ENCODE results near the gene ATG16L2.

DNA sequence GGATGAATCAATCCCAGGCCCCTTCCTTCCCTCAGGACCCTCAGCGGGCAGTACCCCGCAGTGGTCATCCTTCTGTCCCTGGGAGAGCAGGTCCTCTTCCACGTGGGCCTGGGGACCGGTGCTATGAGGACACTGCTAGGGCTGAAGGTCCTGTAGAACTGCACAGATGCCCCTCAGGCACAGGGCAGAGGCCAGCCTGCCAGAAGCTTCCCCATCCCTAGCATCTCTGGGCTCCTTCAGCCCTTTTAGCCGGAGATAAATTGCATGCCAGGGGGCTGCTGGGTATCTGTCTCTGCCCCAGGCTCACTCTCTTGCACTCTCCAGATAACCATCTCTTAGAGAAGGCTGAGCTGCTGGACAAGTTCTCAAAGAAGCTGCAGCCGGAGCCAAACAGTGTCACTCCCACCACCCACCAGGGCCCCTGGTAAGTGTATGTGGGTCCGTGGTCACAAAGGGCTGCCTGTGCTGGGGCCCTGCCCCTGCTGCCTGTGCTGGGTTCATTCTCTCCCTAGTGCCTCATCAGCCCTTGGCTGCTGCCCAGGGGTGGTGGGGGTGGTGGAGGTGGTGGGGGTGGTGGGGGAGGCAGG is 2.3 kb downstream of the ATG16L2 start:
- TF ChIP-seq, protein P1, sequence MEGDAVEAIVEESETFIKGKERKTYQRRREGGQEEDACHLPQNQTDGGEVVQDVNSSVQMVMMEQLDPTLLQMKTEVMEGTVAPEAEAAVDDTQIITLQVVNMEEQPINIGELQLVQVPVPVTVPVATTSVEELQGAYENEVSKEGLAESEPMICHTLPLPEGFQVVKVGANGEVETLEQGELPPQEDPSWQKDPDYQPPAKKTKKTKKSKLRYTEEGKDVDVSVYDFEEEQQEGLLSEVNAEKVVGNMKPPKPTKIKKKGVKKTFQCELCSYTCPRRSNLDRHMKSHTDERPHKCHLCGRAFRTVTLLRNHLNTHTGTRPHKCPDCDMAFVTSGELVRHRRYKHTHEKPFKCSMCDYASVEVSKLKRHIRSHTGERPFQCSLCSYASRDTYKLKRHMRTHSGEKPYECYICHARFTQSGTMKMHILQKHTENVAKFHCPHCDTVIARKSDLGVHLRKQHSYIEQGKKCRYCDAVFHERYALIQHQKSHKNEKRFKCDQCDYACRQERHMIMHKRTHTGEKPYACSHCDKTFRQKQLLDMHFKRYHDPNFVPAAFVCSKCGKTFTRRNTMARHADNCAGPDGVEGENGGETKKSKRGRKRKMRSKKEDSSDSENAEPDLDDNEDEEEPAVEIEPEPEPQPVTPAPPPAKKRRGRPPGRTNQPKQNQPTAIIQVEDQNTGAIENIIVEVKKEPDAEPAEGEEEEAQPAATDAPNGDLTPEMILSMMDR (IDR thresholded peaks at IDR 0.05 in 2 of 3, conservative IDR thresholded peaks at IDR 0.05 in 1 of 3; ENCODE audit: control insufficient read depth in 2 of 3, extremely low read depth in 1 of 3, insufficient read depth in 1 of 3, low read depth in 3 of 3, low read length in 3 of 3) = no peak
- no peak for TF ChIP-seq CBX5 (IDR thresholded peaks at IDR 0.05; ENCODE audit: low read depth)
- no peak for TF ChIP-seq BHLHE40 (IDR thresholded peaks at IDR 0.05; ENCODE audit: borderline replicate concordance in 1 of 2, low read depth in 2 of 2, low read length in 1 of 2)
- no peak for TF ChIP-seq TCF12 (IDR thresholded peaks at IDR 0.05; ENCODE audit: low read depth, low read length)
- no peak for TF ChIP-seq SREBF1 (IDR thresholded peaks at IDR 0.05; ENCODE audit: low read length)
- TF ChIP-seq, protein P2, sequence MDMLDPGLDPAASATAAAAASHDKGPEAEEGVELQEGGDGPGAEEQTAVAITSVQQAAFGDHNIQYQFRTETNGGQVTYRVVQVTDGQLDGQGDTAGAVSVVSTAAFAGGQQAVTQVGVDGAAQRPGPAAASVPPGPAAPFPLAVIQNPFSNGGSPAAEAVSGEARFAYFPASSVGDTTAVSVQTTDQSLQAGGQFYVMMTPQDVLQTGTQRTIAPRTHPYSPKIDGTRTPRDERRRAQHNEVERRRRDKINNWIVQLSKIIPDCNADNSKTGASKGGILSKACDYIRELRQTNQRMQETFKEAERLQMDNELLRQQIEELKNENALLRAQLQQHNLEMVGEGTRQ (IDR thresholded peaks at IDR 0.05; ENCODE audit: borderline replicate concordance, low read depth, low read length) = no peak
- TF ChIP-seq YY1 (IDR thresholded peaks at IDR 0.05; ENCODE audit: low read depth, low read length) = no peak
- no peak for TF ChIP-seq POLR2A (IDR thresholded peaks at IDR 0.05; ENCODE audit: low read depth, low read length)
- TF ChIP-seq, protein P3, sequence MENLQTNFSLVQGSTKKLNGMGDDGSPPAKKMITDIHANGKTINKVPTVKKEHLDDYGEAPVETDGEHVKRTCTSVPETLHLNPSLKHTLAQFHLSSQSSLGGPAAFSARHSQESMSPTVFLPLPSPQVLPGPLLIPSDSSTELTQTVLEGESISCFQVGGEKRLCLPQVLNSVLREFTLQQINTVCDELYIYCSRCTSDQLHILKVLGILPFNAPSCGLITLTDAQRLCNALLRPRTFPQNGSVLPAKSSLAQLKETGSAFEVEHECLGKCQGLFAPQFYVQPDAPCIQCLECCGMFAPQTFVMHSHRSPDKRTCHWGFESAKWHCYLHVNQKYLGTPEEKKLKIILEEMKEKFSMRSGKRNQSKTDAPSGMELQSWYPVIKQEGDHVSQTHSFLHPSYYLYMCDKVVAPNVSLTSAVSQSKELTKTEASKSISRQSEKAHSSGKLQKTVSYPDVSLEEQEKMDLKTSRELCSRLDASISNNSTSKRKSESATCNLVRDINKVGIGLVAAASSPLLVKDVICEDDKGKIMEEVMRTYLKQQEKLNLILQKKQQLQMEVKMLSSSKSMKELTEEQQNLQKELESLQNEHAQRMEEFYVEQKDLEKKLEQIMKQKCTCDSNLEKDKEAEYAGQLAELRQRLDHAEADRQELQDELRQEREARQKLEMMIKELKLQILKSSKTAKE (IDR thresholded peaks at IDR 0.05; ENCODE audit: low read depth, poor library complexity, severe bottlenecking) = no peak
- TF ChIP-seq KDM1A (IDR thresholded peaks at IDR 0.05; ENCODE audit: borderline replicate concordance) = no peak
